Endodermal cell (in vitro differentiated cells): Measurements from ENCODE around the gene NINJ2. TPM values are rescaled to one million over a fixed set of nuclear protein-coding genes. Genes with fewer than 3 reads are reported as not detected.

ENCODE experiments used
- DNase-seq: peaks from one replicate; pipeline ENCODE4 v3.0.0-alpha.2; 2017
- H3K27ac ChIP-seq: 2 replicates; pipeline ENCODE4 v1.5.1; 2013; ENCODE audit warnings: mild to moderate bottlenecking, low read depth, low read length, moderate library complexity
- H3K27me3 ChIP-seq: 2 replicates; pipeline ENCODE4 v1.6.1; 2013; ENCODE audit warnings: mild to moderate bottlenecking, low read length, moderate library complexity; ENCODE audit not compliant: insufficient read depth, control insufficient read depth, poor library complexity, severe bottlenecking
- H3K36me3 ChIP-seq: 2 replicates; pipeline ENCODE4 v1.7.0; 2013; ENCODE audit warnings: mild to moderate bottlenecking, low read length, moderate library complexity; ENCODE audit not compliant: control insufficient read depth, insufficient read depth
- H3K4me1 ChIP-seq: one replicate; pipeline ENCODE4 v1.7.0; 2013; ENCODE audit warnings: low read length; ENCODE audit not compliant: control insufficient read depth, insufficient read depth
- H3K4me3 ChIP-seq: 2 replicates; pipeline ENCODE4 v1.5.1; 2013; ENCODE audit warnings: mild to moderate bottlenecking, low read length, moderate library complexity
- H3K9ac ChIP-seq: 2 replicates; pipeline ENCODE4 v1.6.1; 2013; ENCODE audit warnings: mild to moderate bottlenecking, low read length, moderate library complexity; ENCODE audit not compliant: poor library complexity, severe bottlenecking; ENCODE audit errors: extremely low read depth
- H3K9me3 ChIP-seq: 2 replicates; pipeline ENCODE4 v1.6.1; 2013; ENCODE audit warnings: mild to moderate bottlenecking, low read length, moderate library complexity; ENCODE audit not compliant: control insufficient read depth
- H3K27ac Mint-ChIP-seq: 2 replicates; pipeline ENCODE4 v1.8.0; 2020; ENCODE audit warnings: mixed read lengths
- H3K27me3 Mint-ChIP-seq: 2 replicates; pipeline ENCODE4 v1.8.0; 2021; ENCODE audit warnings: mild to moderate bottlenecking, mixed read lengths; ENCODE audit not compliant: insufficient read depth
- H3K36me3 Mint-ChIP-seq: 2 replicates; pipeline ENCODE4 v1.8.0; 2020; ENCODE audit warnings: low read depth, mixed read lengths
- H3K4me1 Mint-ChIP-seq: 2 replicates; pipeline ENCODE4 v1.8.0; 2020; ENCODE audit warnings: mixed read lengths
- H3K4me3 Mint-ChIP-seq: 2 replicates; pipeline ENCODE4 v1.8.0; 2020; ENCODE audit warnings: mild to moderate bottlenecking, moderate library complexity, mixed read lengths
- H3K9me3 Mint-ChIP-seq: 2 replicates; pipeline ENCODE4 v1.8.0; 2020; ENCODE audit warnings: mild to moderate bottlenecking, mixed read lengths
- CTCF ChIP-seq: fragments of 200-600 bp; sonication (generic); conservative IDR thresholded peaks from 2 replicates; pipeline ENCODE4 v1.5.0; 2021; ENCODE audit warnings: antibody characterized with exemption, mild to moderate bottlenecking
- WGBS, 2 experiments: methylation state at CpG; one replicate each; pipeline versions ENCODE4 v1.1.5 to v1.1.7; 2013; ENCODE audit warnings: missing lambda C conversion rate in 2 of 2, mixed read lengths in 1 of 2; ENCODE audit not compliant: insufficient coverage in 1 of 2, insufficient read length in 1 of 2; 5-methylcytosine and 5-hydroxymethylcytosine counted together
- total RNA-seq, 2 donors: library from RNA; stranded (reverse); fragmentation: NEBNext Ultra II Directional in 1 of 2; extraction: Animal tissue kit (Norgen Biotek cat#: 25700) in 1 of 2; gene quantifications; 2 replicates in 1 of 2; 3 replicates in 1 of 2; pipeline ENCODE4 v1.2.1, GENCODE V29; 2021

Gene NINJ2
- total RNA-seq, 2 donors from 2014 or later: 0.73 to 5.1 TPM

- no peaks in the 10 kb centered on the region for H3K4me1 ChIP-seq
- no peak overlapping the region for H3K27ac ChIP-seq
- no peak overlapping the region for H3K9ac ChIP-seq
- Mint-ChIP-seq H3K27ac (peak overlapping the region; percentile 1), H3K9me3 (no peaks in the 10 kb centered on the region), H3K36me3 (peaks cover 67% of the 10 kb centered on the region), H3K27me3 (no peaks in the 10 kb centered on the region), H3K4me1 (no peaks in the 10 kb centered on the region), H3K4me3 (no peak overlapping the region)
- 94 to 95% methylated on average over 13 to 21 of the region's 21 CpGs for WGBS, 2 experiments
- TF ChIP-seq CTCF: no peak
- H3K36me3 ChIP-seq: peaks cover 35% of the 10 kb centered on the region
- H3K9me3 ChIP-seq: no peaks in the 10 kb centered on the region
- no peaks in the 10 kb centered on the region for H3K27me3 ChIP-seq
- no peak for DNase-seq
- no peak overlapping the region for H3K4me3 ChIP-seq
These were observed 103.9 kb downstream of the NINJ2 start for GRCh38 chr12:559208-559905.

GRCh38 chr12:558580-558979, 104.7 kb downstream of the NINJ2 start:
- H3K36me3 Mint-ChIP-seq: peaks cover 67% of the 10 kb centered on the region
- WGBS, 2 experiments: 96 to 100% methylated on average over 2 to 4 of the region's 4 CpGs
- Histone ChIP-seq H3K4me1 (no peaks in the 10 kb centered on the region), H3K27ac (no peak overlapping the region), H3K9ac (no peak overlapping the region), H3K36me3 (peaks cover 36% of the 10 kb centered on the region), H3K4me3 (no peak overlapping the region), H3K9me3 (no peaks in the 10 kb centered on the region), H3K27me3 (no peaks in the 10 kb centered on the region)
- DNase-seq: no peak
- H3K4me3 Mint-ChIP-seq: no peak overlapping the region
- no peak for TF ChIP-seq CTCF
- H3K27ac Mint-ChIP-seq: peak overlapping the region; percentile 1
- H3K4me1 Mint-ChIP-seq: no peaks in the 10 kb centered on the region
- no peaks in the 10 kb centered on the region for H3K27me3 Mint-ChIP-seq
- no peaks in the 10 kb centered on the region for H3K9me3 Mint-ChIP-seq

DNA sequence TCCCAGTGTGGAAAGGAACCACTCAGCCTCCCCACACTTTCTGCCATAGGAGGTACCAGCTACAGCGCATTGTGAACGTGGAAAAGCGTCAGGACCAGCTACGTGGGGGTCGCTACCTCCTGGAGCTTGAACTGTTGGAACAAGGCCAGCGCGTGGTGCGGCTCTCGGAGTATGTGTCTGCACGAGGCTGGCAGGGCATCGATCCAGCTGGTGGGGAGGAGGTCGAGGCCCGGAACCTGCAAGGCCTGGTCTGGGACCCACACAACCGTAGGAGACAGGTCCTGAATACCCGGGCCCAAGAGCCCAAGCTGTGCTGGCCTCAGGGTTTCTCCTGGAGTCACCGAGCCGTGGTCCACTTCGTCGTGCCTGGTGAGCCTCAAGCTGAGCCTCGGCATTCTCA, 106.7 kb downstream of the NINJ2 start:
- no peak overlapping the region for H3K9ac ChIP-seq
- no peaks in the 10 kb centered on the region for H3K9me3 ChIP-seq
- DNase-seq: no peak
- no peaks in the 10 kb centered on the region for H3K27me3 Mint-ChIP-seq
- H3K27ac ChIP-seq: no peak overlapping the region
- H3K4me1 ChIP-seq: no peaks in the 10 kb centered on the region
- 93 to 96% methylated on average over 14 to 20 of the region's 20 CpGs for WGBS, 2 experiments
- H3K36me3 ChIP-seq: peaks cover 49% of the 10 kb centered on the region
- no peaks in the 10 kb centered on the region for H3K4me1 Mint-ChIP-seq
- no peak overlapping the region for H3K4me3 ChIP-seq
- peaks cover 81% of the 10 kb centered on the region for H3K36me3 Mint-ChIP-seq
- no peaks in the 10 kb centered on the region for H3K27me3 ChIP-seq
- no peak overlapping the region for H3K27ac Mint-ChIP-seq
- no peaks in the 10 kb centered on the region for H3K9me3 Mint-ChIP-seq
- no peak for TF ChIP-seq CTCF
- H3K4me3 Mint-ChIP-seq: no peak overlapping the region
